HG03064 (cell line): ENCODE results near the gene KCTD15.

Experiments used
- ATAC-seq: cut with Tn5 transposase; IDR thresholded peaks from one replicate; pipeline ENCODE4 v1.9.1; 2021; ENCODE audit warnings: low read depth; ENCODE audit not compliant: unreplicated experiment

KCTD15 gene

DNA sequence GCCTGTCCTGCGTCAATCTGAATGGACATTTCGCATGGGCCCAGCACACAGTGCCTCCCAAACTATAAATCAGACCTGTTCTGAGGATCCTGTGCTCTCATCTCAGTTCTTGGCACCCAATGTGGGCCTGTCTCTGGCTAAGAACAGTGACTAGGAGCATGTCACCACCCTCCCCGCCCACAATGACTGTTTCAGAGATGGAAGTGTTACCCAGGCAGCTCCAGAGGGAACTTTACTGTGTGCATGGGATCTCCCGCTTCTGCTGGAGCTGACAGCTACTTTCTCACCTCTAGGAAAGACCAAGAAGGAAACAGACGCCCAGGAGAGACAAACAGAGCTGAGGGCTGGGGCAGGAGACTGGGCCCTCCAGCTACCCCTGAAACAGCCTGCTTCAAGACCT, 45.0 kb downstream of the KCTD15 start:
- no peak for ATAC-seq

DNA sequence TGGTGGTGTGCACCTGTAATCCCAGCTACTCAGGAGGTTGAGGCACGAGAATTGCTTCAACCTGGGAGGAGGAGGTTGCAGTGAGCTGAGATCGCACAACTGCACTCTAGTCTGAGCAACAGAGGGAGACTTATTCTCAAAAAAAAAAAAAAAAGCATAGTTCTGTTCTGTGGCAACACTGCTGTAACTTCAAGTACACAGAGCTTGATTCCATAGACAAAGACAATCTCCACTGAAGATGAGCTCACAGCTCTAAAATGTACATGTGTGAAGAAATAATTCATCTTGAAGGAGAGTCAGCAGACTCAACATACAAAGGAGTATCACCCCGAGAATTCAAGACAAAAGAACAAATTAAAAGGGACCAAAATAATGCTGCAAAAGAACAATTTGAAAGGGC, 47.8 kb downstream of the KCTD15 start:
- no peak for ATAC-seq

DNA sequence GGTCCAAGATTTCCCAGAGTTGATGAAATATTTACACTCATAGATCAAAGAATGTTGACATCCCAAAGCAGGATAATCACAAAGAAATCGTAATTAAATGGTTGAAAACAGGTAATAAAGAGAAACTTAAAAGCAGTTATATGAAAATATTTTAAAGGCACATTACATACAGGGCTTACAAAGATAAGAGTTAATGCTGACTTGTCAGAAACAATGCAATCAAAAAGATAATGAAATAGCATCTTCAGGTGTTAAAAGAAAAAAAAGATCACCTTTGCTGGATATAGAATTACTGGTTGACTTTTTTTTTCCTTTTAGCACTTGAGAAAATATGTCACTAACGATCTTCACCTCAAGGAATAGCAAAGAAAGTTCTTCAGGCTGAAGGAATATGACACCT, 48.8 kb downstream of the KCTD15 start:
- ATAC-seq = no peak

DNA sequence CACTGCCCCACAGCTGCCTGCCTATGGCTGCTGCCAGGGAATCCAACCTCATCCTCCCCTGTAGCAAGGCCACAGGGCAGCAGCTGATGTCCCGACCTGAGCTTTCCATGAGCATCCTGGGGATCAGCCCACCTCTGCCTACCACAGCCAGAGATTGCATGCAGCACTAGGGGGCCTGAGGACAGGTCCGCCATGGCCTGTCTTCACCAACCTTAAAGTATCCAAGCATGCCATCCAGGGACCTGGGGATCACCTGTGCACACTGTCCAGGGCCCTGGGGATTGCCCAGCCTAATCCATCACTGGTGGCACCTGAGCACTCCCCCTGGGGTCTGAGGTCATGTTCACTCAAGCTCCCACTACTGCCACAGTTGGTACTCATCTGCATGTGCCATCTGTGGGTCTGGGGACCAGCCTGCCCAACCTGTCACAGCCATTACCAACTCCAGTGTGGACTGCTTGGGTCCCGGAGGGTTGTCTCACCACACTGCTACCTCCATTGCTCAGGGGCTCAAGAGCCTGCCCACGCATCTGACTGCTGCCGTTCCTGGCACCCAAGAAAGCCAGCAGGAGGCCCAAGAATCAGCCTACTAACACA, 53.0 kb downstream of the KCTD15 start:
- ATAC-seq = no peak

DNA sequence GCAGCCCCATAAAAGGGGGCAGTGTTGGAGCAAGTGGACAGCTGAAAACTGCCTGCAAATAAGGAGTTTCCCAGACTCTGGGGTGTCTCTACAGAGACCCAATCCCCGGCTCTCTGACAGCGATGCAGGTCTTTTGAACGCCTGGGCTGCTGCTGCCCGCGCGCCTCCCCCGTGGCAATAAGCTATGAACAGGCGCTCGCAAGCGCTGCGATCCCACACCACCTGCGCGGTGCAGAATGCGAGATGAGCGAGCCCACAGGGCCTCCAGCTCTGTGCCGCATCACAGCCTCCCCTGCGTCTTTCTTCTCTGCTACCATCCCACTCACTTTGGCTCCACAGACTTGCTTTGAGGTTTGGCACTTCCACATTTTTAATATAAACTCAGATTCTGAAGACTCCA, 62.3 kb downstream of the KCTD15 start:
- ATAC-seq = no peak

DNA sequence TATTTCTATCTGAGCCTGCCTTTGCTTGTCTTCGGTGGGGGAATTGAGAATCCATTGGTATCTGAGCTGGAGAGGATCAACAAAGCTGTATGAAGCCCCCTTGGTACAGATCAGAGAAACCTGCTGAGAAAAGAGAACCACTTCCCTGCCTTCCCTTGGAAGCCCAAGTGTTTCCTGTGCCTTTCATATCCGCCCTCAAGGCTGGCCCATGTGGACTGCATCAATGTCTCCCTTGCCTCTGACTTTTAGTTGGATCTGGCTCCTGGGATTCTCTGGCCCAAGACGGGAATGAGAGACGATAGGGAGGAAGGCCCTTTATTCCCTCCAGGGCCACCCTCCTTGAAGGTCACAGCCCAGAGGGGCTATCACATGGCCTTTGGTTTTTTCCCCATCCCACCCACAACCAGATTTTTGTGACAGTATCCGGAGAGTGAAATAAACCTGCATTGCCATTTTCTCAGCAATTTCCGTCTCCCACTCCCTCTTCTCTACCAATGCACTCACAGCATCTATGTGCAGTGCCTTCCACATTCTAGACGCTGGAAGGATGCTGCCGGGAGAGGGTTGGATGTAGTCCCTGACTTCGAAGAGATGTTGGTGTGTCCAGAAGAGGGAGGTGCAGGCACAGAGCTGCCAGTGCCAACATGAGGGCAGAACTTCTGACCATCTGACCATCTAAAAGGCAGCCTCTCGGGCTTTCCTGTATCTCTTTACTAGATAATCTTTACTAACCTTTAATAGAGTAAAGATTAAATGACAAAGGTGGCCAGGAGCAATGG, 63.8 kb downstream of the KCTD15 start:
- no peak for ATAC-seq

DNA sequence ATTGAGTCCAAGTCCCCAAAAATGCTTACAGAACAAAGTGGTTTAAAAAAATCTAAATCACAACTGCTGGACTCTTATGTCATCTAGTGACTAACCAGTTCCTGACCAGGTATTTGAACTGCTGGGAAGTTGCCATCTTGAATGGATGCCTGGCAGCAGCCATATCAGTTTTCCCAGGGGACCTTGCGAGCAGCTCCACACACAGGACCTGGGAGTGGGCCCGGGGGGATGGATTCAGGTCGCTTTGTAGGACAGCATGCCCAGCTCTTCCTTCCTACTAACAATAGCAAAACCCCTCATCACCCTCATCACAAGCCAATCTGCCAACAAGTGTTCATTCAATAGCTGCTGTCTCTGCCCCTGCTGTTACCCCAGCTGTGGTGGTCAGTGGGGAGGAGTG, 65.3 kb downstream of the KCTD15 start:
- no peak for ATAC-seq

DNA sequence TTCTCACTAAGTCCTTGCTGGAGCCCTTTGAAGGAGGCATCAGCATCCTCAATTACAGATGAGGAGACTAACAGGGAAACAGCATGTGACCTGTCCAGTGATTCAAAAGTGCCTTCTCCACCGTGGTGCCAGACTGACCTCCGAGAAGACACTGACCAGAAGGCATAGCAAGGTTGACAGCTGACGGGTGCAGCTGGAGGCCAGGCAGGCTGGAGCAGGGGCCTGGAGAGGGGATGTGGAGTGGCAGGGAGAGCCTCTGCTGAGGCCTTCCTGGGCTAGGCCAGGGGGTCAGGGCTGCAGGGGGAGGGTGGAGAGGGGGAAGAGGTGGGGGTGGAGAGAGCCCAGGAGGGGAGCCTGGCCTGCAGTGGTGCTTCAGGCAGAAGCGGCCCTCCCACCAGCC, 66.3 kb downstream of the KCTD15 start:
- no peak for ATAC-seq

DNA sequence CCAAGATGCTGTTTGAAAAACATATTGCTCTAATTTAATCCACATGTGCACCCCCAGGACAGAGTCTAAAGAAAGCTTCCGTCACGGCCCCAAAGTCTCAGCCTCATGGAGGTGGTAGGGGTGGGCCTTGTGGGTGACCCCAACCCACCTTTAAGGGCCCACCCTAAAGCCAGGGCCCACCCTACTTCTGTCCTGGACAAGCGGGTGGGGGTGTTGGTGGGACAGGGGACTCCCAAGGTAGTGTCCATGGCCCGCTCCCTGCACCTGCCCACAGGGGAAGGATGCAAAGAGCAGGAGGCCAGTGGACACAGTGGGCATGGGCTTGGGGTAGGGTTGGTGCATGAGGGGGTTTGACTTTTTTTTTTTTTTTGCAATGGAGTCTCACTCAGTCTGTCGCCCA, 66.8 kb downstream of the KCTD15 start:
- no peak for ATAC-seq

DNA sequence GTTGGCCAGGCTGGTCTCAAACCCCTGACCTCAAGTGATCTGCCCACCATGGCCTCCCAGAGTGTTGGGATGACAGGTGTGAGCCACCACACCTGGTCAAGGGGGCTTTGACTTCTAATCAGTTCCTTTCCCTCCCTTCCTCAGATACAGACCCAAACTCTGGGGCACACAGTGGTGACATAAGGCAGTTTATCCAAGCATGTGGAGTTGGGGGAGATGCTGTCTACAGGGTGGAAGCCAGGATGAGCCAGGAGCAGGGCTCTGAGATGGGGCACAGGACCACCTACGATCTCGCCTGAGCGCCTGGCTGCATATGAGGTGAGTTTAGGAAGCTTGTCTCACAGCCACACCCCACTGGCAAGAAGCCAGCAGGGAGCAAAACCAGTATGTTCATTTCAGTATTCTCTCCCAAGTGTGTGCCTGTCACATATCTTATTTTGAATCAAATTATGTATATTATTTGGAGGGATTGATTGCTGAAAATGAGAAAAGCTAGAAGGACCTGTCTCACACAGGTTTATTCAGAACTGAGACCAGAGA, 67.7 kb downstream of the KCTD15 start:
- ATAC-seq = no peak

DNA sequence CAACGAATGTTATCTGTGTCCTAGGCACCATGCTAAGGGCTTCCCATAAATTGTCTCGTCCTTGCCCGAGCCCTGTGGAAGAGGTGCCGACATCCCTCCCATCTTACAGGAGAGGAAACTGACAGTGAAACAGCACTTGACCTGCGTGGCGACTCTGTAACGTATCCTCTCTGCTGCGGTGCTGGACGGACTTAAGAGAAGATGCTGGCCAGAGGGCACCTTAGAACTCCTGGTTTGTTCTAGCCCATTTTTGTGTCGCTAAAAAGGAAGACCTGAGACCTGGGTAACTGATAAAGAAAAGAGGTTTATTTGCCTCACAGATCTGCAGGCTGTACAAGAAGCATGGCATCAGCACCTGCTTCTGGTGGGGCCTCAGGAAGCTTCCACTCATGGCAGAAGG, 68.6 kb downstream of the KCTD15 start:
- ATAC-seq = no peak
